CD4-positive, alpha-beta T cell treated with Interleukin-10 for 1 hour (primary cell): ENCODE results near the gene TNN.
"Not testable (repeated sequence)": the region's sequence is repeated elsewhere in the genome, so short reads cannot be mapped to it uniquely, and the experiment has no call there.

Experiments
- DNase-seq: peaks from one replicate; pipeline ENCODE4 v3.0.0-alpha.2; 2020

Gene TNN, protein sequence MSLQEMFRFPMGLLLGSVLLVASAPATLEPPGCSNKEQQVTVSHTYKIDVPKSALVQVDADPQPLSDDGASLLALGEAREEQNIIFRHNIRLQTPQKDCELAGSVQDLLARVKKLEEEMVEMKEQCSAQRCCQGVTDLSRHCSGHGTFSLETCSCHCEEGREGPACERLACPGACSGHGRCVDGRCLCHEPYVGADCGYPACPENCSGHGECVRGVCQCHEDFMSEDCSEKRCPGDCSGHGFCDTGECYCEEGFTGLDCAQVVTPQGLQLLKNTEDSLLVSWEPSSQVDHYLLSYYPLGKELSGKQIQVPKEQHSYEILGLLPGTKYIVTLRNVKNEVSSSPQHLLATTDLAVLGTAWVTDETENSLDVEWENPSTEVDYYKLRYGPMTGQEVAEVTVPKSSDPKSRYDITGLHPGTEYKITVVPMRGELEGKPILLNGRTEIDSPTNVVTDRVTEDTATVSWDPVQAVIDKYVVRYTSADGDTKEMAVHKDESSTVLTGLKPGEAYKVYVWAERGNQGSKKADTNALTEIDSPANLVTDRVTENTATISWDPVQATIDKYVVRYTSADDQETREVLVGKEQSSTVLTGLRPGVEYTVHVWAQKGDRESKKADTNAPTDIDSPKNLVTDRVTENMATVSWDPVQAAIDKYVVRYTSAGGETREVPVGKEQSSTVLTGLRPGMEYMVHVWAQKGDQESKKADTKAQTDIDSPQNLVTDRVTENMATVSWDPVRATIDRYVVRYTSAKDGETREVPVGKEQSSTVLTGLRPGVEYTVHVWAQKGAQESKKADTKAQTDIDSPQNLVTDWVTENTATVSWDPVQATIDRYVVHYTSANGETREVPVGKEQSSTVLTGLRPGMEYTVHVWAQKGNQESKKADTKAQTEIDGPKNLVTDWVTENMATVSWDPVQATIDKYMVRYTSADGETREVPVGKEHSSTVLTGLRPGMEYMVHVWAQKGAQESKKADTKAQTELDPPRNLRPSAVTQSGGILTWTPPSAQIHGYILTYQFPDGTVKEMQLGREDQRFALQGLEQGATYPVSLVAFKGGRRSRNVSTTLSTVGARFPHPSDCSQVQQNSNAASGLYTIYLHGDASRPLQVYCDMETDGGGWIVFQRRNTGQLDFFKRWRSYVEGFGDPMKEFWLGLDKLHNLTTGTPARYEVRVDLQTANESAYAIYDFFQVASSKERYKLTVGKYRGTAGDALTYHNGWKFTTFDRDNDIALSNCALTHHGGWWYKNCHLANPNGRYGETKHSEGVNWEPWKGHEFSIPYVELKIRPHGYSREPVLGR (N-terminal part only)

DNA sequence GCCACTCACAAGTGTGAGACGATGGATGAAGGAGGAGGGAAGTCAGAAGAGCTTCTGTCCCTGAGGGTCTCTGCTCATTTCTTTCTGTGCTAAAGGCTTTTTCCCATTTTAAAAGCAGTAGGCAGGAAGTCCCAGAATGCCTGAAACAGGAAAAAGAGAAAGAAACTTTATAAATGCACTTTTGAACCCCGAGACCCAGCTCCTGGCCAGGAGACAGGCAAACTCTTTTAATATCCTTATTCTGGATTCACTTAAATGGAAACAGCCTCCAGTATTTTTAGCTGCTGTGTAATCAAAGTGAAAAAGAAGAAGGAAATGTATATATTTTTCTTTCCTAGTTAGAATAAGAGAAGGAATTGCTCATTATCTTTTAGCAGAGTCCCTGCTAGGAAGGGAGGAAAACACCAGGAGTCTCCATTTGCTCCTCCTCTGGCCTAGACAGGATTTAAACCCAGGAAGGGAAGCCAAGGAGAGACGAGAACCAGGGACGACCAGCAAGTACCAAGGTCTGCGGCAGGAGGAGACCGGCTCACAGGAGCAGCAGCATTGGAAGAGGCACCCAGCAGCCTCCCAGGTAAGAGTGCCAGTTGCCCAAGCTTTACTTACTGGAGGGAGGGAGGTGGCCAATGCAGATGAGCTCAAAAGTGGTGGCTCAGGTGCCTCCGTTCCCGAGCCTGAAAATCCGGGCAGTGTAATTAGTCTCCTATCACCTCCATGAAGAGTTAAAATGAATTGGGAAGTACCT, at the start of gene TNN:
Gene TNN (plus strand): TSS at position 472 of the 745 bp plus-strand sequence. CDS start 9,586 bp downstream, outside the sequence.
- no peak for DNase-seq

DNA sequence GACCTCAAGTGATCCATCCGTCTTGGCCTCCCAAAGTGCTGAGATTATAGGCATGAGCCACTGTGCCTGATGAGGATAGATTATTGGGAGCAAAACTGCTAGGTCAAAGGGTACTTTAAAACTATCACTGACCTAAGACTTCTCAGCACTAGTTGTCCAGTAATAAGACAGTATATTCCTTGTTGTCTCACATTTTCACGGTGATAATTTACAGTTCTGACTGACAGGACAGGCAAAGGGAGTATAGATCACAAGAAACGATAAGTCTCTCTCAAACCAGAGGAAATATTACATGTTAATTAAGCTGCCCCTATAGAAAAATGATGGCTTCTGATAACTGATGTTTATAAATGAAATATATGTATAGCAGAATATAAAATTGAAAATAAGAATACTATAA, 48.1 kb upstream of the TNN start:
- no peak for DNase-seq

DNA sequence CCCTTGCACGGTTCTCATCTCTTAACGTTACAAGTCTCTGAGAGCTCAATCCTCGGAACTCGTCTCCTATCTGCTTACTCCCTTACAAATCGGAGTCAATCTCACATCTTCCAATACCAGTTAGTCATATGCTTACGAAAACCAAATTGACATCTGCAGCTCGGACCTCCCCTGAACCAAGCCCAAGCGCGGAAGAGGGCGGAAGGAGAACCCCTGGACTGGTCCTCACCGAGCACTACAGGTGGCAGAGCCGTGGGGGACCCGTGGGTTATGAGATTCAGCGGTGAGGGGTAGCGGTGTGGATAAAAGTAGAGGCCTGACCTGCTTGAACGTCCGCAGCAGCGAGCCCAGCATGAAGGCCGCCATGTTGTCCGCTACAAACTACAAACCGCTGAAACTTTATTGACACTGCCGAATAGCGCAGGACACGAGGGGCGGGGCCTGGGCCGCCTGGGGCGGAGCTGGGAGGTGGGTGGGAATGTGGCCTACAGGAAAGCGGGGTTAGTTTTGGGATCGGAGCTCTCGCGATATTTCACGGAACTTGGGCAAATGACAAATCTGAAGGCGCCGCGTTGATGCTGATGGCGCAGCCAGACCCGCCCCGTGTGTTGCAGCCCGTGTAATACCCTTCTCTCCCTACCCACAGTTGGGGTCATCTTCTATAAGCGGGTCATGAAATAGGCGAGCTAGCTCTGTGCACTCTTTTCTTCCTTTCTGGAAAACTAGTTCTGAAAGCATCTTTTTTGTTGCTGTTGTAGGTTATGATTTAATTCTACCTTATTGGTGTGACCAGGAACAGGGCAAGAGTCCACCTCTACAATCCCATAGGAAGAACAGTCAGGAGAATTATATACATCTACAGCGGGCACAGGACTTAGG, 44.4 kb upstream of the TNN start, which contains the start of gene MRPS14:
Gene MRPS14 (minus strand): TSS at position 383 of the 879 bp plus-strand sequence. CDS start 17 bp downstream, at position 366.
- DNase-seq: peak; percentile 99

DNA sequence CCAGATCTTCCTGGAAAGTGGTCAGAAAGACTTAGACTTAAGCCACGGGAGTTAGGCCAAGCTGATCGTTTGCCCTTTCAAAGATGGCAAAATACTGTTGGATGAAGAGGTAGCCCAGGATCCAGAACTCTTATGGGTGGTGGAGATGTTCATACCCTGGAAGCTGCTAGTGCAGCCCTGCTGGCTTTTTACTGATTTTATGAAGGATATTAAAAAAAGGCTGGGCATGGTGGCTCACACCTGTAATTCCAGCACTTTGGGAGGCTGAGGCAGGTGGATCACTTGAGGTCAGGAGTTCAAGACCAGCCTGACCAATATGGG, 43.8 kb upstream of the TNN start:
- not testable (repeated sequence) for DNase-seq

DNA sequence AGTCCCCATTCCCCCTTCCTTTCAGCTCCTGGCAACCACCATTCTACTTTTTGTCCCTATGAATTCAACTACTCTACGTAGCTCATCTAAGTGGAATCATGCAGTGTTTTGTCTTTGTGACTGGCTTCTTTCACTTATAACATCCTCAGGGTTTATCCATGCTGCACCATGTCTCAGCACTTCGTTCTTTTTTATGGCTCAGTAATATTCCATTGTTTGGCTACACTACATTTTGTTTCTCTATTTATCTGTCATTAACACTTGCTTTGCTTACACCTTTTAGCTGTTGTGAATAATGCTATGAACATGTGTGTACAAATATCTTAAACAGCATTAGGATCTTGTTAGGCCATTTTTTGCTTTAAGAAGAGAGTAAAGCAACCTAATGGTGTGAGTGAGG, 42.9 kb upstream of the TNN start:
- no peak for DNase-seq

DNA sequence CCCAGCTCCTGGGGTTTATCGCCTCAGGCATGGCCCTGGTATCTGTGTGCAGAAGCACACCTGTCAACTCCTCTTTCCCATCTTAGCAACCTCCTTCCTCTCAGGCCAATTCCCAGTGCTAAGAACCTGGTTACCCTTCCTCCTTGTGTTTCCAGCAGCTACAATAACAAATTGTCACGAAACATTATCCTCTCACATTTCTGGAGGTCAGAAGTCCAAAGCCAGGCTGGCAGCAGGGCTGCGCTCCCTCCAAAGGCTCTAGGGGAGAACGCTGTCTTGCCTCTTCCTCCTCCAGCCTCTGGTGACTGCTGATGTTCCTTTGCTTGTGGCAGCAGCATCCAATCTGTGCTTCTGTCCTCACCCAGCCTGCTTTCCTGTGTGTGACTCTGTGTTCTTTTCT, 33.7 kb upstream of the TNN start:
- no peak for DNase-seq

DNA sequence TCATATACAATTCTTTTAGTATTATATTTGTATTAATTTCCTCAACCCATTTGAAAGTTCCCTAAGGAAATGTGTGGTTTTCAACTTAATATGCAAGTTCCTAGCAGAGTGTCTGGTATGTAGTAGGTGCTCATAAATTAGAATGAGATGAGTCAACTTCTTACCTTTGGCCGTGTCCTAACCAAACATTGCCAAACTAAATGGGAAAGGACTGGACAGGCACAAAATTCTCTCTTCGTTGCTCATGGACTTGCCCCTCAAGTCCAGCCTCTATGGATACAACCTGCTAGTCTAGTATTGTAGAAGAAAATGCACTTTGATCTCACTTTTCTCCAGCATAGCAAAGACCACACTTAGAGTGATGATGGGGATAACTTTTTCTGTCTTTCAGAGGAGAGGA, 32.9 kb upstream of the TNN start:
- no peak for DNase-seq

DNA sequence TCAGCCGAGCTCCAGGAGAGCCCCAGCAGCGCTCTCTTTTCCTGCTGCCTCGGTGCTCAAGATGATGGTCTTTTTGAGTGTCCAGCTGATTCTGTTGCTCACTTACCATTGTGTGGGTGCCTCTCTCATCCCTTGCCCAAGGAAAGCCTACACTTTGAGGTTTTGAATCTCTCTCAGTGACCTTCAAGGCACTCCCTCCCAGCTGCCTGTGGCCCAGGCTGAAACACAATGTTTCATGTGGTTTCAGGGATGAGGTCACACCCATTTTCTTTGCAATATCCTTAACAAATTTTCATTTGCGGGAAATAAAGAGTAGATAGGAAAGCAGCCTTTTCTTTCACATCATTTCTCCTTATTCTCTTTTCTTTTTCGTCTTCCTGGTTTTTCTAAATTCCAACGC, 31.8 kb upstream of the TNN start:
- no peak for DNase-seq

DNA sequence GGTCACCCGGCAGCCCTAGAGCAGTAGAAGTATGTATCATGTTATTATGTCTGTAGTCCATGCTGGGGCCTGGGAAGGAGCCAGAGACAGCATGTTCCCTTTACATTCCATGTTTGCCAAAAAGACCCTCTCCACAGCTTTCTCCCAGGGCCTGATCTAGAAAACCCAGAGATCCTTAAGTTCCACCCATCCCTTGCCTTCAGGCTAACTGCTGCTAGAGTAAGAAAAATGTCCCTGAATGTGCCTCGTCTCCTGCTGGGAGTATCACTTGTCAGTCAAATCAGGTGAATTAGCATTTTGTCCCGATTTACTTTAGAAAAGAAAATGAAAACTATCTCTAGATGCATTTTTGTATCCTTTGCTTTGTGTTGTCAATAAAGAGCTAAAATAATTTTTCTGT, 31.2 kb upstream of the TNN start:
- DNase-seq: no peak

DNA sequence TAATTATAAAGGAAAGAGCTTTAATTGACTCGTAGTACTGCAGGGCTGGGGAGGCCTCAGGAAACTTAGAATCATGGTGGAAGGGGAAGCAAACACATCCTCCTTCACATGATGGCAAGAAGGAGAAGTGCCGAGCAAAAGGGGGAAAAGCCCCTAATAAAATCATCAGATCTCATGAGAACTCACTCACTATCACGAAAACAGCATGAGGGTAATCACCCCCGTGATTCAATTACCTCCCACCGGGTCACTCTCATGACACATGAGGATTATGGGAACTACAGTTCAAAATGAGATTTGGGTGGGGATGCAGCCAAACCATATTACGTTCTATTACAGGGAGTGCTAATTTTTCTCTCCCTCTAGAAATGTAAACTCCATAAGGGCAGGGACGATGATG, 30.2 kb upstream of the TNN start:
- DNase-seq: no peak

DNA sequence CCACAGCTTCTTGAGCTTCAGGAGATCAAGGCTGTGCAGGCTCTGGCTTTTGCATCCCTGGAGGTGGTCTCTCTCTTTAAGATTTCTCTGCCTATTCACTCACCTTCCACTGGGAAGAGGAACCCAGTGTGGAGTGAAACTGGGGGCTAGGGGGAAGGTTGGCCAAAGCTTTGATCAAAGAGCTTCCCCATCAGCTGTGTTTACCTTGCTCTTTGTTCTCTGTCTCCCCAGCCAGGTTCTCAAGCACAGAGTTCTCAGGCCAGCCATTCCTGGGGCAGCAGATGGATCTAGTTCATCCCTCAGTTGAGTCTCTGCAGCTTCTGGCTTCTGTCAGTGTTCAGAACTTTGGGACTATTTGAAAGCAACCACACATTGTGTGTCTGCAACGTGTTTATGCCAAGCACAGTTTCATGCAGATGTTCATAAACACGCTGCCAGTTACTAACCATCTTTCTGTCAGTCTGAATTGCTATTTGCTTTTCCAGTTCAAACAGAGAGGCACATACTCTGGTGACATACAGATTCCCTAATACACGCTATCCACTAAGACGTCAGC, 27.2 kb upstream of the TNN start:
- DNase-seq: no peak

DNA sequence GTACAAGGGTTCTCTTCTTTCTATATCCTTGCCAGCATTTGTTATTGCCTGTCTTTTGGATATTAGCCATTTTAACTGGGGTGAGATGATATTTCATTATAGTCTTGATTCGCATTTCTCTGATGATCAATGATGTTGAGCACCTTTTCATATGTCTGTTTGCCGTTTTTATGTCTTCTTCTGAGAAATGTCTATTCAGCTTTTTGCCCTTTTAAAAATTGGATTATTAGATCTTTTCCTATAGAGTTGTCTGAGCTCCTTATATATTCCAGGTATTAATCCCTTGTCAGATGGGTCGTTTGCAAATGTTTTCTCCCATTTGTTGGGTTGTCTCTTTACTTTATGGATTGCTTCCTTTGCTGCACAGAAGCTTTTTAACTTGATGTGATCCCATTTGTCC, 25.0 kb upstream of the TNN start:
- no peak for DNase-seq

DNA sequence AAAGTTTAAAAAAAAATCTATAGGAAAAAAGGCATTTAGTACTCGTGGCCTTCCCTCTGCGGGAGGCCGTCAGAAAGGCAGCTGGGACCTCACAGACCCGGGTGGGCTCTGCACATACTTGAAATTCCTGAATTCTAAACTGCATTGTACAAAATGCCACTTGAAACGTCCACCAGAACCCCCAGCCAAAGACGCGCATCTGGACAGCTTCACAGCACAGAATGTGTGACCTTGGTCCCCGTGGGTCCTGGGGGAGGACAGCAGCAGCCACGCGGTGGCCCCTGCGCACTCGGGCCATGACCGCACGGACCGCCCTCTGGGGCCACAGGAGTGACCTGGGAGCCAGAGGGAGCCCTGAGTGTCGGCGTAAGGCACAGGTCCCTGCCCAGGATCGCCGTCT, 23.8 kb upstream of the TNN start:
- no peak for DNase-seq

DNA sequence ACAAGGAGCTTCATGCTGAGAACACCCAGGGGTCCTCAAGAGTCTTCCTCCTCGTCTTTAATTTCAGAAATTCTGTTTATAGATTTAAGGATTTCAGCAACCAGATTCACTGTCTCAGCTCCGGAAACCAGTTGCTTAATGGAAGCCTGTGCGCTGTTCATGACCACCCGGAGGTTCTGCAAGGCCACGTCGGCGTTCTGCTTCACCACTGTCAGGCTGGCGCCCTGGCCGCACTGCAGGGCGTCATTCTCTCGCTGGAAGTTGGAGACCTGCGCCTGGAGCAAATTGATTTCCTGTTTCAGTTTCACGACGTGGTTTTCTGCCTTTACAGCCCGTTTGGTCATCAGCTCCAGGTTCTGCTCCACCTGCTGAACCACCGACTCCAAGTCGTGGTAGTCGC, 23.0 kb upstream of the TNN start:
- not testable (repeated sequence) for DNase-seq

DNA sequence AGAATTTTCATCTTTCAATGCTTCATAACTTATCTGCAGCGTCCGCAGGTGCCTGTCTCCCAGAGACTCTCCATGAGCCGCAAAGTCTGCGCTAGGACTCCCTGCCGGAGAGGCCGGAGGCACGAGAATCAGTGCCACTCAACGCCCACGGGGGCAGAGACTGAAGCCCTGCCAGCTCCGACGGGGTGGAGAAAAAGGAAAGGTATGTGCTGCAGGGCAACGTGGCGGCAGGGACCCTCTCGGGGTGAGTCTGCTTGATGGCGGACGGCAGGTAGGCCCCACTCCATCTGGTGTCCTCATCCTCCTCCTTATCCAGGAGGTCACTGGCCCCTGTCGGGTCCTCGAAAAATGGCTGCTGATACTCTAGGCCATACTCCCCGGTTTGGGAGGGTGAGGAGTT, 22.5 kb upstream of the TNN start:
- no peak for DNase-seq

DNA sequence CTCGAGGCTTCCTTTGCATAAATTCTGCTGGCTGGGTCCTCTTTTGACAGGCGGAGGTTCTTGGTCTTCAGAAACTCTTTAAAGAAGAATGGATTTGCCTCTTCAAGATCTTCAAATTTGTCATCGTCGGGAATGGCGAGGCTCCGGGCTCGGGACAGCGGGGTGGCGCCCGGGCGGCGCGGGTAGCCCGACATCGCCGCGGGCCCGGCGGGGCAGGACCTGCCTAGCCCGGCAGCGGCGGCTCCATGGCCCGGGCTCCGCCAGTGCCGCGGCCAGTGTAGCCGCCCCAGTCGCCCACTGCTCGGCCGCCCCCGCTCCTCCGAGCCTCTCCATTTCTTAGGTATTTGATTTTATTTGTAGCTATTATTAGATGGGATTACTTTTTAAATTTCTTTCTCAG, 22.1 kb upstream of the TNN start:
- DNase-seq: no peak

DNA sequence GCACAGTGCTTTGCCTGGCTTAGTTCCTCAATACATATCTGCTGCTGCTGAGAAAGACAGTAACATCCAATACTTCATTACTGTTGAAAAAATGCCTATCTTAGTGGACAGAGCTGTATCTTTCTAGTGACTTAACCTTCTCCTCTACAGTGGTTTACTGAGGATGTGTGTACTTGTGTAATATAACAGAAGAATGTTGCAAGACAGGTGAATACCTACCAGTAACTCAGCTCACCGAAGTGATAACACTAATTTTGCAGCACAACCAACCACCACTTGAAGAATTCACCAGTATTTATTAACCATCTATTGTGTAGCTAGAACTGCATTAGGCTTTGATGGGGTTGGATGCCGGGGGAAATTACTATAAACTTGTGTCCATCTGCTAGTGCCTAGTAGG, 16.6 kb upstream of the TNN start:
- no peak for DNase-seq

DNA sequence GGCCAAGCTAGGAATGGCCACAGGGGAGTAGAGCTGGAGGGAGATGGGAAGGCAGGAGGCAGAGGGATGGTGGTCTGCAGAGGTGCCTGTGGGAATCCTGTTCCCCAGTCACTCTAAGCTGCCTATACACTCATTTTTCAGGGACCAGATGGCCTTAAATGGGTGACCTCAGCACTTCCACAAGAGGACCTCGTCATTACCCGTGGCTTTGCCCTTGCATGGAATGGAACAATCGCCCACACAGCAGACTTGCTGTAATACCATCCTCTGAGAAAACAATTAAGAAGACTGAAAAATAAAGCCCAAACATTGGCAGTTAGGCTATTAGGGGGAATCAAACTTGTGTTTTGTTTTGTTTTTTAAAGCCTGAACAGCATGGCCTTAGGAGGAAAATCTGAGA, 12.9 kb upstream of the TNN start:
- DNase-seq: no peak

DNA sequence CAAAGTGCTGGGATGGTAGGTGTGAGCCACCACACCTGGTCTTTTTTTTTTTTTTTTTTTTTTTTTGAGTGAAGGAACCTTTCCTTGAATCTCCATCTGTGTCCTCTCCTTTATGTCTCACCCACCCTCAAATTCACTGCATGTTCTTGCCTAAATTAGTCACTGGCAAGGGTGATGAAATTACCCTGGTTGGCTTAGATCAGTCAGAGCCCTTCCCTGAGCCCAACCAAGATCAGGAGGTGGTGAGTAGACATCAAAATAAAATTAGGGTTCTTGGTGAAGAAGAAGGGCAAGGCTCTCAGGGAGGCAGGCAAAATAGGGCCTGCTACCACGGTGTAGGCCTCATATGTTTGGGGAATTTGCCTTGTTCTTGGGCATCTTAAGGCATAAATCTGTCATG, 5.3 kb upstream of the TNN start:
- DNase-seq: no peak

DNA sequence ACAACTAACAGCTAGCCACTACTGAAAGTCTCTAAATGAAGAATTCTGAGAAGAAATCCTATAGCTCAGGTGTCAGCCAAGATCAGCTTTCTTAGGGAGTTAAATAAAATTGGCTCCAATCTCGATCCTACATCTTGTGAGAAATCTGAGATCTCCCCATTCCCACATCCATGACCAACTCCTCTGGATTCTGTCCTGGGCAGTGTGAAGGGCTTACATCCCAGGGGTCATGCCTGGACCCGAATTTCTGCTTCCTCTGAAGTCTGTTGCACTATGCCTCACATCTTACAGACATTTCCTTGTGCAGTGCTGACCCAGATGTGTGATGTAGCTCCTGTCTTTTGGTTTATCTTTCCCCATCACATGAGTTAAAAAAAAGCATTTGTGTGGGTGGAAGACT, 4.8 kb upstream of the TNN start:
- DNase-seq: no peak

DNA sequence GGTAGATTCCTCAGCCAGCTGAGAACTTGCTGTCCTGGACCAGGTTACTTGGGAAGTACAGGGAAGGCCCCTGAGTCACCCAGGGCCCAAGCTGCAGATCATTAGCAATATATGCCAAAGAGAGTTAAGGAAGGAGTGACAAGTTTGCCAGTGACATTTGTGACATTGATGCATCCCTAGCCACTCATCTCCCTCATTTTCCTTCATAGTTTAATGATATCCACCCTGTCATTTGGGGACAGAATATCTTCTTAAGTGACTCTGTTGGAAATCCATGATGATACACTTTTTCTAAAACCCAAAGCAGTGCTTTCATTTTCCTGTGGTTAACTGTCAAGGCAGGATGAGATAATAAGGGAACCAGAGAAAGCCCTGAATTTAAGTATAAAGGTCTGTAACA, 3.2 kb downstream of the TNN start:
- DNase-seq: no peak
